Colonic mucosa (tissue), 4 donors: ENCODE measurements around the gene SLC13A2. TPM values are rescaled to one million over a fixed set of nuclear protein-coding genes. Genes with fewer than 3 reads are reported as not detected.
"Not testable (repeated sequence)": the region's sequence is repeated elsewhere in the genome, so short reads cannot be mapped to it uniquely, and the experiment has no call there.

Experiments used
- DNase-seq: peaks from one replicate; pipeline ENCODE4 v3.0.0-alpha.2; 2020
- H3K27ac ChIP-seq: fragments of 200-600 bp; one replicate; pipeline ENCODE4 v1.8.0; 2021
- H3K27me3 ChIP-seq: fragments of 200-600 bp; one replicate; pipeline ENCODE4 v1.8.0; 2021
- H3K36me3 ChIP-seq: fragments of 200-600 bp; one replicate; pipeline ENCODE4 v1.8.0; 2021
- H3K4me1 ChIP-seq: fragments of 200-600 bp; one replicate; pipeline ENCODE4 v1.8.0; 2021; ENCODE audit warnings: mild to moderate bottlenecking
- H3K4me3 ChIP-seq: fragments of 200-600 bp; one replicate; pipeline ENCODE4 v1.8.0; 2021
- H3K9ac ChIP-seq, 2 donors: one replicate each; pipeline ENCODE4 v1.7.0; 2013; ENCODE audit warnings: control low read depth in 2 of 2, low read depth in 2 of 2, low read length in 2 of 2
- H3K9me3 ChIP-seq: fragments of 200-600 bp; one replicate; pipeline ENCODE4 v1.8.0; 2021
- intact Hi-C: fragments of 100-400 bp; cut with DNase I; formaldehyde crosslinking; loops from one replicate; pipeline ENCODE4 v1.14.1; 2022
- total RNA-seq, 2 donors: library from RNA; stranded (reverse); fragmentation: NEBNext Ultra II Directional in 1 of 2; extraction: Animal tissue kit (Norgen Biotek cat#: 25700) in 1 of 2; gene quantifications; one replicate each; pipeline ENCODE4 v1.2.1, GENCODE V29; 2021
- TF ChIP-seq, protein P1 (sequence below): fragments of 200-600 bp; IDR thresholded peaks from one replicate; pipeline ENCODE4 v1.8.0; 2022; ENCODE audit warnings: antibody characterized with exemption, mild to moderate bottlenecking
- donor health status: healthy.
- donor health status: DM: no; HTN: no; CAD: no.
- donor health status: DM: no; HTN: no; CAD: no.

The SLC13A2 gene
- total RNA-seq, 2 donors from 2014 or later: 24.7 to 40.5 TPM

DNA sequence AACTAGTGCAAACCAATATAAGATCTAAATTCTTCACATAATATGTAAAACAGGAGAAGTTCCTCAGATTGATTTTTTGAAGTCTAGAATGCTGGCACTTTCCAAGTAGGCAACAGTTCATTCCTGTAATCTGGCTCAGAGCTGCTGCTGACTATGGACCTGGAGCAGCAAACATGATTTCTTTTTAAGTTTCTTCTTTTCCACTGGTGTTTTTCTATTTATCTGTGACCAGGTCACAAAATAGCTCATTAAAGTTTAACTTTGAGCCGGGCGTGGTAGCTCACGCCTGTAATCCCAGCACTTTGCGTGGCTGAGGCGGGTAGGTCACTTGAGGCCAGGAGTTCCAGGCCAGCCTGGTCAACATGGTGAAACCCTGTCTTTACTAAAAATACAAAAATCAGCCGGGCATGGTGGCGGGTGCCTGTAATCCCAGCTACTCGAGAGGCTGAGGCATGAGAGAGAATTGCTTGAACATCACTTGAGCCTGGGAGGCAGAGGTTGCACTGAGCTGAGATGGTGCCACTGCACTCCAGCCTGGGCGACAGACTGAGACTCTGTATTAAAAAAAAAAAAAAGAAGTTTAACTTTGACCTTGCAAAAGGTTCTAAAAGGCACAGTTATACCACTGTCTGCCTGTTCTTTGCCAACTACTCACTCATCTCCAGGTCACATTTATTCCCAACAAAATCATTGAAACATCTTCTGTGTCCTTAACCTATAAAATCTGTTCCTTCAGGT is 29.4 kb upstream of the SLC13A2 start:
- Histone ChIP-seq H3K27ac (no peak overlapping the region), H3K9me3 (no peaks in the 10 kb centered on the region)

DNA sequence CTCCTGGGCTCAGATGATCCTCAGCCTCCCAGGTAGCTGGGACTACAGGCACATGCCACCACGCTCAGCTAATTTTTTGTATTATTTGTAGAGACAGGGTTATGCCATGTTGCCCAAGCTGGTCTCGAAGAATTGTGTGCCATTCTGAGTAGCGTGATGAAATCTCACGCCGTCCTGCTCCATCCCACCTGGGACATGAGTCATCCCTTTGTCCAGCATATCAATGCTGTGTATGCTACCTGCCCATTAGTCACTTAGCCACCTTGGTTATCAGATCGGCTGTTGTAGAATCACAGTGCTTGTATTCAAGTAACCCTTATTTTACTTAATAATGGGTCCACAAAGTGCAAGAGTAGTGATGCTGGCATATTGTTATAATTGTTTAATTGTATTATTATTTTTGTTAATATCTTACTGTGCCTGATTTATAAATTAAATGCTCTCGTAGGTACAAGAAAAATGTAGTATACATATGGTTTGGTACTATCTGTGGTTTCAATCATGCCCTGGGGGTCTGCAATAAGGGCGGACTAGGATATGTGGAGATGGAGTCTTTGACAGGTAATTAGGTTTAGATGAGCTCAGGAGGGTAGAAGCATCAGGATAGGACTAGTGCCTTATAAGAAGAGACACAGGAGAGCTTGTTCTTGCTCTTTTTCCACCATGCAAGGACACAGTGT is 26.6 kb upstream of the SLC13A2 start:
- TF ChIP-seq, protein P1, sequence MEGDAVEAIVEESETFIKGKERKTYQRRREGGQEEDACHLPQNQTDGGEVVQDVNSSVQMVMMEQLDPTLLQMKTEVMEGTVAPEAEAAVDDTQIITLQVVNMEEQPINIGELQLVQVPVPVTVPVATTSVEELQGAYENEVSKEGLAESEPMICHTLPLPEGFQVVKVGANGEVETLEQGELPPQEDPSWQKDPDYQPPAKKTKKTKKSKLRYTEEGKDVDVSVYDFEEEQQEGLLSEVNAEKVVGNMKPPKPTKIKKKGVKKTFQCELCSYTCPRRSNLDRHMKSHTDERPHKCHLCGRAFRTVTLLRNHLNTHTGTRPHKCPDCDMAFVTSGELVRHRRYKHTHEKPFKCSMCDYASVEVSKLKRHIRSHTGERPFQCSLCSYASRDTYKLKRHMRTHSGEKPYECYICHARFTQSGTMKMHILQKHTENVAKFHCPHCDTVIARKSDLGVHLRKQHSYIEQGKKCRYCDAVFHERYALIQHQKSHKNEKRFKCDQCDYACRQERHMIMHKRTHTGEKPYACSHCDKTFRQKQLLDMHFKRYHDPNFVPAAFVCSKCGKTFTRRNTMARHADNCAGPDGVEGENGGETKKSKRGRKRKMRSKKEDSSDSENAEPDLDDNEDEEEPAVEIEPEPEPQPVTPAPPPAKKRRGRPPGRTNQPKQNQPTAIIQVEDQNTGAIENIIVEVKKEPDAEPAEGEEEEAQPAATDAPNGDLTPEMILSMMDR: no peak
- no peak overlapping the region for H3K27ac ChIP-seq
- no peaks in the 10 kb centered on the region for H3K36me3 ChIP-seq
- intact Hi-C loops: no loop called here
- H3K4me3 ChIP-seq: no peak overlapping the region
- no peaks in the 10 kb centered on the region for H3K9me3 ChIP-seq
- H3K27me3 ChIP-seq: no peaks in the 10 kb centered on the region
- no peak overlapping the region for H3K9ac ChIP-seq
- no peaks in the 10 kb centered on the region for H3K4me1 ChIP-seq
- no peak for DNase-seq

More for the DNA sequence above, 29.4 kb upstream of the SLC13A2 start:
- no peak overlapping the region for H3K4me3 ChIP-seq
- TF ChIP-seq, protein P1: no peak
- no peaks in the 10 kb centered on the region for H3K4me1 ChIP-seq
- no peak overlapping the region for H3K9ac ChIP-seq
- intact Hi-C loops: no loop called here
- H3K36me3 ChIP-seq: no peaks in the 10 kb centered on the region
- DNase-seq: no peak
- no peaks in the 10 kb centered on the region for H3K27me3 ChIP-seq

DNA sequence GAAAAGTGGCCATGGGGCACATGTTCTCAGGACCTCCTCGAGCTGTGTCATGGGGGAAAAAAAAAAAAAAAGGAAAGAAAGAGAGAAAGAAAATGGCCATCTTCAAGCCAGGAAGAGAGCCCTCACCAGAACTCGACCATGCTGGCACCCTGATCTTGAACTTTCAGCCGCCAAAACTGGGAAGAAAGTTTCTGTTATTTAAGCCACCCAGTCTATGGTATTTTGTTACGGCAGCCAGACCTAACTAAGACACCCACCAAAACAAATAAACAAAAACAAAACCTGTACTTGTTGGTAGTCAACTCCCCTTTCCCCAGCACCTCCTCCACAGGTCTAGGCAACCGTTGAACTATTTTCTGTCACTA is 26.1 kb upstream of the SLC13A2 start:
- Histone ChIP-seq H3K27ac (no peak overlapping the region), H3K9ac (no peak overlapping the region), H3K27me3 (no peaks in the 10 kb centered on the region), H3K4me1 (no peaks in the 10 kb centered on the region), H3K4me3 (no peak overlapping the region), H3K36me3 (no peaks in the 10 kb centered on the region), H3K9me3 (no peaks in the 10 kb centered on the region)
- TF ChIP-seq, protein P1: no peak
- intact Hi-C loops: no loop called here
- no peak for DNase-seq

DNA sequence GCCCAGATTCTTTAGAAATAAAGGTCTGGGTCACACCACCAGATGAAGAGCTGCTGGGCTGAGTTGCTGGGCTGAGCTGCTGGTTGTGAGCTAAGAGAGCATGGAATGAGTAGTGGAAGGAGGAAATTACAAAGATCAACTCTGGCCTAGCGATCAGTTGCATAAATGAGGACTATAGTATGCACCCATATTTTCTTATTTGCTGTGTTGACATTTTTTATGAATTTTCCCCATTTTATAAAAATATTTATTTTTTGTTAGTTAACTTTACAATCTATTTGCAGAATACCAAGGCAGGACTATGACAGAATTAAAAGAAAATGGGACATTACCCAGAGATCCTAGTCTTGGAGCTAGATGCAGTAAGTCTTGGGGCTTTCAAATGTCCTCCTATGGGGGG is 23.6 kb upstream of the SLC13A2 start:
- intact Hi-C loops: no loop called here
- H3K4me1 ChIP-seq: no peaks in the 10 kb centered on the region

DNA sequence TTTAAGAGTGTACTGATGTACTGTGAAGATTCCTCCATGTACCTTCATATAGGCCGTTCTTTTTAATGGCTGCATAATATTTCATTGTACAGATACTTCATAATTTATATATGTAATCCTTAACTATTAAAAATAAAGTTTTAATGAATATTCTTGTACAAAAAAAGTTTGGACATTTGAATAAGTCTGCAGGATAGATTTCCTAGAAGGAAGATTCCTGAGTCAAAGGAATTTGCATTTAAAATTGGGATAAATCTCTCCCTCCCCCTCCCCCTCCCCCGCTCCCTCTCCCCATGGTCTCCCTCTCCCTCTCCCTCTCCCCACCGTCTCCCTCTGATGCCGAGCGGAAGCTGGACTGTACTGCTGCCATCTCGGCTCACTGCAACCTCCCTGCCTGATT is 15.6 kb upstream of the SLC13A2 start:
- H3K36me3 ChIP-seq: no peaks in the 10 kb centered on the region
- H3K9ac ChIP-seq: no peak overlapping the region
- intact Hi-C loops: no loop called here
- TF ChIP-seq, protein P1: no peak
- DNase-seq: no peak
- H3K27ac ChIP-seq: no peak overlapping the region
- H3K27me3 ChIP-seq: no peaks in the 10 kb centered on the region
- H3K9me3 ChIP-seq: no peaks in the 10 kb centered on the region
- H3K4me3 ChIP-seq: no peak overlapping the region
- H3K4me1 ChIP-seq: no peaks in the 10 kb centered on the region

More for the DNA sequence above, 23.6 kb upstream of the SLC13A2 start:
- H3K4me3 ChIP-seq: no peak overlapping the region
- H3K36me3 ChIP-seq: no peaks in the 10 kb centered on the region
- no peaks in the 10 kb centered on the region for H3K27me3 ChIP-seq
- no peak overlapping the region for H3K27ac ChIP-seq
- no peak for DNase-seq
- TF ChIP-seq, protein P1: no peak
- H3K9ac ChIP-seq: no peak overlapping the region
- H3K9me3 ChIP-seq: no peaks in the 10 kb centered on the region

DNA sequence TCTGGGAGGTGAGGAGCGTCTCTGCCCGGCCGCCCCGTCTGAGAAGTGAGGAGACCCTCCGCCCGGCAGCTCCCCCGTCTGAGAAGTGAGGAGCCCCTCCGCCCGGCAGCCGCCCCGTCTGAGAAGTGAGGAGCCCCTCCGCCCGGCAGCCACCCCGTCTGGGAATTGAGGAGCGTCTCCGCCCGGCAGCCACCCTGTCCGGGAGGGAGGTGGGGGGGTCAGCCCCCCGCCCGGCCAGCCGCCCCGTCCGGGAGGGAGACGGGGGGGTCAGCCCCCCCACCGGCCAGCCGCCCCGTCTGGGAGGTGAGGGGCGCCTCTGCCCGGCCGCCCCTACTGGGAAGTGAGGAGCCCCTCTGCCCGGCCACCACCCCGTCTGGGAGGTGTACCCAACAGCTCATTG is 14.6 kb upstream of the SLC13A2 start:
- DNase-seq, H3K9me3 ChIP-seq, H3K4me3 ChIP-seq, intact Hi-C loops, H3K4me1 ChIP-seq, H3K9ac ChIP-seq, H3K27me3 ChIP-seq, H3K36me3 ChIP-seq, H3K27ac ChIP-seq: not testable (repeated sequence)
